GDM1 (cell line): ENCODE measurements around the gene DOK4.
"Not testable (repeated sequence)": the region's sequence is repeated elsewhere in the genome, so short reads cannot be mapped to it uniquely, and the experiment has no call there.

Experiments used
- DNase-seq: peaks from one replicate; lab custom pipeline; 2025; lab: John Stamatoyannopoulos, UW

Gene DOK4

DNA sequence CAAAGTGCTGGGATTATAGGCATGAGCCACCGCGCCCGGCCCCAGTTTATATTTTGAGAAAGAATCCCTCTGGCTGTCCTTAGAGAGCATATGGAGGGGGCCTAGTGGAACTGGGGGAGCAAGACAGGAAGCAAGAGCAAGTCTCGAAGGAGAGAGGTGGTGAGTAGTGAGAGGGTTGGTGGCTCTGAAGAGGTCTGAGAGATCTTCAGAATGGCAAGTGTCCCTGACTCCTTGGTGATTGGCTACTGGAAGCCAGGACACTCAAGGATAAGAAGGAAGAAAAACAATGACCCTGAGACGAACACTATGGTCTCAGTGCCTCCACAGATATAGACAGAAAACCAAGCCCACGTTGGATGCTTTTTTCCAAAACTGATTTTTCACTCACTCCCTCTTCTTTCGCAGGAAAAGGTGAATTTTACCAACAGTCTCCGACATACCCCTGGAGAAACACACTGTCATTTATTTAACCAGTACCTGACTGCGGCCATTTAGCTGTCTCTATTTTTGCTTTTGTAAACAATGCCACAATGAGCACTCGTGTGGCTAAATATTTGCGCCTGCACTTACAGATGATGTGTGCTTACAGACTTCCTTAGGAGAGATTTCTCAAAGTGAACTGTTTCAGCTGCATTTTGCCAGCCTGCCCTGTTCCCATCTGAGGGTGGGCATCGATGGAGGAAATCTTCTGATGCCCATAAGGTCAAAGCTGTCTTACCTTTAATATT, 15.9 kb upstream of the DOK4 start:
- no peak for DNase-seq

DNA sequence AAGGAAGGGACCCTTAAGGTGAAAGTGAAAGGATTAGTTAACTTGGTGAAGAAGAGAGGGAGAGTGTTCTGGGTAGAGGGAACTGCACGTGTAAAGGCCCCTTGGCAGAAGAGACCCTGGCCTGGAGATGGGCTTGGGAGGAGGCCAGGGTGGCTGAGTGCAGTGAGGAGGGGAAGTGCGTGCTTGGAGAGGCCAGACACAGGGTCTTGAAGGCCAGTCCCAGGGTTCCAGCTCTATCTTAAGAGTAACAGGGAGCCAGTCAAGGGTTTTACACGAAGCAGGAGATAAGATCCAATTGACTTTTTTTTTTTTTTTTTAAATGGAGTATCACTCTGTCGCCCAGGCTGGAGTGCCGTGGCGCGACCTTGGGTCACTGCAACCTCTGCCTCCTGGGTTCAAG, 15.2 kb upstream of the DOK4 start:
- DNase-seq: no peak

DNA sequence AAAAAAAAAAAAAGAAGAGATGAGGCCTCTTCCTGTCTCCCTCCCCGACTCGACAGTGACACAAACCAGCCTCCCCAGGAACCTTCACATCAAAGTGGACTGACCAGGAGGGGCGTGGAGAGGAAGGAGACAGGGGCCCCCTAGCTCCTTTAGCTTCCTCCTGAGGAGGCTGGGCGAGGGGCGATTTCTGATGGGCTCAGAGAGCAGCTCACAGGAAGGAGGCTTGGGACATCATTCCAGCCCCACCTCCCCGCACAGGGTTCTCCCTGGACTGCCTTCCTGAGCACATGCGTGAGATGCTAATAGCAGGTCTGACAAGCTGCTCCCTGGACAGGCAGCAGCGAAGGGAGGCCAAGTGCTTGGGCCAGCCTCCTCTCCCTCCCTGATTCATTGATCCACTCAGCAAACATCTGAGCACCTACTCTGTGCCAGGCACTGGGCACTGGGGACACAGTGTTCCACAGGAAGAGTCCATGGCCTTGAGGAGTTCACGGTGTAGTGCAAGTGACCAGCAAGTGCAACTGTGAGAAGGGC, 14.4 kb upstream of the DOK4 start:
- no peak for DNase-seq

DNA sequence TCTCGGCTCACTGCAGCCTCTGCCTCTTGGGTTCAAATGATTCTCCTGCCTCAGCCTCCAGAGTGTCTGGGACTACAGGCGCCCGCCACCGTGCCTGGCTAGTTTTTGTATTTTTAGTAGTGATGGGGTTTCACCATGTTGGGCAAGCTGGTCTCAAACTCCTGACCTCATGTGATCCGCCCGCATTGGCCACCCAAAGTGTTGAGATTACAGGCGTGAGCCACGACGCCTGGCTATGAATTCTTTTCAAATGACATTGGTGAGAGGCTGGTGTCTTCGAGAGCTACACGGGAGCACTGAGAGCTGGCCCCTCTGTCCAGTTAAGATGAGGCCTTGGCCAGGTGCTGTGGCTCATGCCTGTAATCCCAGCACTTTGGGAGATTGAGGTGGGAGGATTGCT, 13.6 kb upstream of the DOK4 start:
- not testable (repeated sequence) for DNase-seq

DNA sequence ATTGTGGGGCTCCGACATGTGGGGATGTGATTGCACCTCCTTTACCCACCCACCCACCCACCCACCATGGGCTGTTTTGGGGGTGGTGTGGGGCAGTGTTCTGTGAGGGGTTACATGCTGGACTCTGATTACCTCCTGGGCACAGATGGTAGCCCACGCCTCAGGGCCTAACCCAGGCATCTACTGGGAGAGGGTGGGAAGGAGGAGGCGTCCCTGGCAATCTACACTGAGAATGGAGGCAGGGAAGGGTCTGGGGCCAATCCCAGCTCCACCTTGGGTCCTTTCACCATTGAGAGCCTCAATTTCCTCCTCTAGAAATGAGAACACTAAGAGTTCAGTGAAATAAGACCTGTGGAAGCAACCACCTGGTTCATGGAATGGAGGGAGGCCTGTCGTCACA, 11.7 kb upstream of the DOK4 start:
- DNase-seq: no peak

DNA sequence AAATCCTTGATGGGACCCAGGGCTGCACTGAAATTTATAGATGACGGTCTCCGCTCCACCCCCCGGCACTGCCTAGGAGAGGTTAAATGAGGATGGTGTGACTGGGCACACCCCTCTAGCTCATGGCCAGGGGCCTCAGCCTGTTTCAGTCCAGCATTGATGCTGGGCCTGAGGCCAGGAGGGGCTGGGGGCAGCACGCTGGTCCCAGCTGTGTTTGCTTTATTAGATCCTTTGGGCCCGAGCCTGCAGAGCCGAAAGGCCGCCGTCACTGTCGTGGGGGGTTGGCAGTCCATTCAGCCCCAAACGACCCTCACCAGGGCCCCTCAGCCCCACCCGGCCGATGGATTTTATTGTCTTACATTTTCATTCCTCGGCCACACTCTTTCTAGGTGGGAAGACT, 10.8 kb upstream of the DOK4 start:
- DNase-seq: no peak

DNA sequence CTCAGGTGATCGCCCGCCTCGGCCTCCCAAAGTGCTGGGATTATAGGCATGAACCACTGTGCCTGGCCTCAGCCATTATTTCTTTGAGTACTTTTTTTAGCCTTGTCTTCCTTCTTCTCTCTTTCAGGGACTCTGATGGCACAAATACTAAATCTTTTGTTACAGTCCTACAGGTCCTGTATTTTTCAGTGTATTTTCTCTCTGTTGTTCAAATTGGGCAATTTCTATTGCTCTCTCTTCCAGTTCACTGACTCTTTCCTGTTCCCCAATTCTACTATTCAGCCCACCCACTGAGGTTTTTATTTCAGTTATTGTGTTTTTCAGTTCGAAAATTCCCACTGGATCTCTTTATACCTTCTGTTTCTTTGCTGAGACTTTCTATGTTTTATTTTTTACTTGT, 7.5 kb upstream of the DOK4 start:
- no peak for DNase-seq

DNA sequence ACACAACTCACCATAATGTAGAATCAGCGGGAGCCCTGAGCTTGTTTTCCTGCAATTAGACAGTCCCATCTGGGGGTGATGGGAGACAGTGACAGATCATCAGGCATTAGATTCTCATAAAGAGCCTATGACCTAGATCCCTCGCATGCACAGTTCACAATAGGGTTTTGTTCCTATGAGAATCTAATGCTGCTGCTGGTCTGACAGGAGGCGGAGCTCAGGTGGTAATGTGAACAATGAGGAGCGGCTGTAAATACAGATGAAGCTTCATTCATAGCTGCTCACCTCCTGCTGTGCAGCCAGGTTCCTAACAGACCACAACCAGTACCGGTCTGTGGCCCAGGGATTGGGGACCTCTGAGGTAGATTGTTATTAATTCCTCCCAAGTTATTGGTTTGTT, 2.9 kb upstream of the DOK4 start:
- no peak for DNase-seq

DNA sequence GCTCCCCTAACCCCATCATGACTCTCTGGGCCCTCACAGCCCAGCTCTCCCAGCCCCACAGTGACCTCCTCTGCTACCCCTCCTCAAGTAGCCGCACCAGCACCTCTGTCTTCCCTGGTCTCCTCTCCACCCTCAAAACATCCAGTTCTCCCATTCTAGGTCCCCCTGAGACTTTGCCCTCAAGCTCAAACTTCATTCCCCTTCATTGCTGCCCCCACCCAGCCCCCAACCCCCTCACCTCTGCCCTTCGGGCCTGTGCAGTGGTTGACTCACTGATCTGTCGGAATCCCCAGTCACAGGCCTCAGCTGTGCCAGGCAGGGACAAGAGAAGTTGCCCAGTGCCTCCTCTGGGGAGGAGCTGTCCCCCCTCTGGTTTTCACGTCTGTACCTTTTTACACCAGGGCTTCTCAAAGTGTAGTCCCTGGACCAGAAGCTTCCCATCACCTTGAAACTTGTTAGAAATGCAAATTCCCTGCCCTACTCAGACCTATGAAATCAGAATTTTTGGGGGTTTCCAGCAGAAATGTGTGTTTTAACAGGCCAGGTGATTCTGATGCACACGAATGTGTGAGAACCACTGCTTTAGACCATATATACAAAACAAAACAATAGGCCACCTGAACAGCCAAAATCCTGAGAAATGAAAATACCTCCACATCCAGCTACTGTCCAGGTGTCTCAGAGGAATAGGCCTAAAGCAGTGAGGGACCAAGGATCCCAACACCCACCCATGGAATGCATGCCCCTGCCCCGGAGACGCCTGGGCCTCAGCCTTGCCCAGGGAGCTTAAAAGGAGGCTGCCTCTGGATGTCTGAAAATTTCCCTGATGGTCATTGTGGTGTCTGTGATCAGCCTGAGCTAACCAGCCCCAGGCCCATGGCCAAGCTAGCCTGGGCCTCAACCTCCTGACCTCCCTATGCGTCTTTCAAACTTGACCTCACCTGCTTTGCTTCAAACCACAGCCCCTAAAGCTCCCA, 853 bp upstream of the DOK4 start:
- DNase-seq: no peak

DNA sequence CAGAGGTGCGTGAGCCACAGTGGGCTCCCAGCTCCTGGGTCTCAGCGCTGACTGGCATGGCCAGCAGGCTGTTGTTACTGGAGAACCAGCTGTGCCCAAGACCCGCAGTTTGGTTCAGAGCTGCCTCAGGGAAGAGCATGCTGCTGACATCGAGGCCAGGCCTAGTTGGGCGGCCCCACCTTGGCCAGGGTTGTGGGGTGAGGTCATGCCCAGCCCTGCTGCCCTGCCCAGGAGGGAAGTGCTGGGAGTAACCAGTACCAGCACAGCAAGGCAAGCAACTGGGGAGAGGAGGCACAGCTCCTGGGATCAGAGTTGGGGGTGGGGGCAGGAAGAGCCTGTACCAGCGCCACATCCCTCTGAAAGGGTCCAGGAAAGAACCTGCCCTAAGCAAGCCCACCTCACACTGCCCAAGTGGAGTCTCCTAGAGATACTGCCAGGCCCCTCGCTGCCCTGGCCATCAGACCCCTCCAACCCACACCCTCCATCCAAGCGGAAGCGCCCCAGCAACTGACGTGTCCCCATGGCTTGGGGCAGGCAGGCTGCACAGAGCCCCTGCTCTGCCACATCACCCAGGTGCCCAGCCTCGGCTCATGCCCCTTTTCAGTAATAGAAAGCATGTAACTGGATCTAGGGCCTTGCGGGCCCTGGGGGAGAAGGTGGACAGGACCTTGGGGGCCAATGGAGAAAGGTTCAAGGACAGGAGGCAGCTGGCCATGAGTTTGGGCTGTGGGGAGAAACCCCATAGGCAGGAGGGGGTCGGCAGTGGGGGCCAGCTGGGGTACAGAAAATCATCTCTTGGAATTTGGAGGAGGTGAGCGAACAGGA, 990 bp downstream of the DOK4 start:
- DNase-seq: no peak

DNA sequence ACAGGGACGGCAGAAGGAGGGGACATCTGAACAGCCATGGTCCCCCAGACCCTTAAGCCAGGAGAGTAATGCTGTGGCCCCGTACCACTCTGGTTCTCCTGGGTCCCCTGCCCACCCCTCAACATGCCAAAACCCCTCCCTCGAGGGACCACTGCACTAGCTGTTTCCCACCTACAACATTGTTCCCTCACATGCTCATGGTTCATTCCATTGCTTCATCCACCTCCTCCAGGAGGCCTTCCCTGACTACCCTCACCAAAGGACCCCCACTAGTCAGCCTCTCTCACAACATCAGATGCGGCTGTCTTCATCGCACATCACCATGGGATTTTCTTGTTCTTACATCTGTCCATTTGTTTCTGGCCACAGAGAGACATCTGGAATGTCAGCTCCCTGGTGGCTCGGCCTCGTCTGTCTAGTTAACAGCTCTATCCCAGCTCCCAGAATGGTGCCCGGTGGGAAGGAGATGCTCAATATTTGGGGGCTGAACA, 1.7 kb downstream of the DOK4 start:
- DNase-seq: no peak

DNA sequence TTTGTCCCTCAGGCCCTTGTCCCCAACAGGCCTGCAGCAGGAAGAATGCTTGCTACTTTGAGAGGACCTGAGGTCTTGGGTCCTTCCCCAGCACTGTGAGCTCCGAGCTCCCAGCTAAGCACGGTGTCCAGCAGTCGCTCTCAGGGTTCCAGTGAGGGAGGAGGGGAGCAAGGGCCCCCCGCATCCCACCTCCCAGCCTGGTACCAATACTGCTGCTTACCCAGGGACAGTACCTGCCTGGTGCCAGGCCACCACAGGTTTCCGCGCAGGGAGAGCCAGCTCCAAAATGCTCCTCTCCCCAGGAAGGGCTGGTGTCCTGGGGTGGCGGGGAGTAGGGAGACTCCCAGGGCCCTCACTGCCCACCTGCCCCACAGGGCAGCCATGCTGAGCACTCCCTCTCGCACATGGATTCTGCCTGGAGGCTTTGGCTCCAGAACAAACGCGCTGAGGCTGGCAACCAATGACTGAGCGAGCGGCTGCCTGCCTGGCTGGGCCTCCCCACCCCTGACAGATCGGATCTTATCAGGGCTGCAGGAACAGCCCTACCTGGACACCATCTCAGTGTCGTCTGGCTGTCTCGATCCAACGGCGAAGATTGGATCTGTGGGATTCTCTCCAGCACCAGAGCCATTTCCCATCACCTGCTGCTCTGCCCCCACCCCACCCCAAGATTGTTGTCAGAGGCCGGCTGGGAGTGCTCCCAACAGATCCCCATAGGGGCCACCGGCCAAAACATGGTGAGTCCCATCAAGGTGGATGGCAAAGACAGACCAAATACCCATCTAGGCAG, 2.4 kb downstream of the DOK4 start:
- no peak for DNase-seq

DNA sequence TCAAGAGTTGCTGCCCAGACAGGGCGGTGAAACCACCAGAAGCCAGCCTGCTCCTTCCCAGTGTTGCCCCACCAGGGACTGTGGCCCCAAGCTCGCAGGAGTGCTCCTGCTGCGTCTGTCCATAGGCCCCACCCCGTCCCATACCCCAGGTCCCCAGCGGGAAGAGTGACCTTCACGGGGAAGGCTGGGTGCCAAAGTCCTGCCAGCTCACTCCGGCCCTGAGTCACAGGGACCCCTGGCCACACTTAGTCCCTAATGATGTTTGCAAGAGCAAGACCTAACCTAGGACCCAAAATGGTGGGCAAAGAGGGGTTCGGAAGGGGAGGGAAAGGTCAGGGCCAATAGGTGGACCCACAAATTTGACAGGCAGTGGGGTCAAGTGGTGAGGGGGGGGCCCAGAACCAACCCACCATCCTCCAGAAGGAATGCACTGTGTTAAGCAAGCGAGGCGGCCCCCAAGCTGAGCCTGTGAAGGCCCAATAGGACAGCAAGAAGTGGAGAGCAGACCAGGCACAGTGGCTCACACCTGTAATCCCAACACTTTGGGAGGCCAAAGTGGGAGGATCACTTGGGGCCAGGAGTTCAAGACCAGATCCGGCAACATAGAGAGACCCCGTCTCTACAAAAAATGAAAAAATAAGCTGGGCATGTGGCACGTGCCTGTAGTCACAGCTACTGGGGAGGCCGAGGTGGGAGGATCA, 3.3 kb downstream of the DOK4 start:
- no peak for DNase-seq

DNA sequence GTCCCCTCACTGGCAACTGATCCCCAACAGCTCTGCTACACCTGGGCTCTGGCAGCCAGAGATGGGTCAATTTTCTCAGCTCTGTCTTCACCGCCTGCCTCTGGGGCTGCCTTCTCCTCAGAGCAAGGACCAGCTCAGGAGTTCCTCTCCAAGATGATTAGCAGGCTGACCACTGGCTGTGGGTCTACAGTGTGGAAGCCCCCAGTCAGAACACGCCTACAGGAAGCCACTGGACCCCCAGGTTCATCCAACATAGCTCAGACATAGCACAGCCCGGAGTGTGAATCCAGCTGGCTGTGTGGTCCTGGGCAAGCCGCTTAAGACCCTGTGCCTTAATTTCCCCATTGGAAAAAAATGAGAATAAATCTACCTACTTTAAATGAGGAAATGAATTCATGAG, 4.9 kb downstream of the DOK4 start:
- DNase-seq: no peak

DNA sequence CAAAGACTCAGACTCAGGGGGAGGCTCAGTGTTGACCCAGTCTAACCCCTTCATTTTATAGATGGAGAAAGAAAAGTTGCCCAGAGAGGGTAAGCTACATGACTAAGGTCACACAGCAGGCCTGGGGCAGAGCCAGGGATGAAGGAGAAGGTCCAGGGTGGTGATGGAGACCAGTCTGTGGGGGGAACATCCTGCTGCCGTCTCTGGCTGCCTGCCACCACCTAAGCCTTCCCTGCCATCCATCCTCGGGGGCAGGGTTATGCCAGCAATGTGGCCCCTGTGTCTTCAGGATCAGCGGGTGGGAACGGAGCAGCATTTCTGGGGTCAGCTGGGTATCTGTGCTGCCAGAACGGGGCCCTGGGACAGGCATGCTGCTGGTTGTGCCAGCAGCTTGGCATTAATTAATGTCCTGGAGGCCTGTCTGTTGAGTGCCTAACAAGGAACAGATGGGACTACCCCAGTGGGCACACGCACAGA, 5.5 kb downstream of the DOK4 start:
- no peak for DNase-seq

DNA sequence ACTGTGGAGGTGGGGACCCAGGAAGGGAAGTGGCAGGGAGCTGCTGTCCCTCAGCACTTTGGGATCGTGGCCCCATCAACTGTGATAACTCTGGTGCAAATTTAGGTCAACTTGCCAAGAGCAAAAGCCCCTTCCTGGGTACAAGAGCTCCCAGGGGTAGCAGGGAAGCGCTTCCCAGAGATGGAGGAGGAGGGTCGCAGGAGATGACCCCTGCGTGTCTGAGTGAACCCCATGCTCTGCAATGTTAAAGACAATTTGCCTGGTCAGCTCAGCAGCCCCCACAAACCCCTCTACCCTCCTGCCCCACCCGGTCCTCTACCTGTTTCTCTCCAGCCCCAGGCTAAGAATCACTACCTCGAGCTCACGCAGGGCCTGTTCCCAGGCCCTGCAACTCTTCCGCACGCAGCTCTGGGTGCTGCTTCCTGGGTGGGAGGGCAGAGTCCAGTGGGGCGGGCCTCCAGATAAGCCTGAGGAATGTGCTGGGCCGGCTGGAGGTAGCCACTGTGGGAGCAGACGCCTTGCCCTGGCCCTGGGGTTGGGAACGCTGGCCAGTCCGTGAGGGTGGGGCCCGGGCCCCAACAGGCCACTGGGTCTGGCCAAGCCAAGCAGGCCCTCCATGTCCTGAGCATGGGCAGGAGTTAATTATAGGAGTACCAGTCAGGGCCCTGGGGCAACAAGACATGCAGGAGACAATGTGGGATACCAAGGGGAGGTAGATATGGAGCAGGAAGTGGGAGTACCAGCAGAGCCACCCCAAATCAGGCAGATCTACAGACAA, 6.1 kb downstream of the DOK4 start:
- no peak for DNase-seq

DNA sequence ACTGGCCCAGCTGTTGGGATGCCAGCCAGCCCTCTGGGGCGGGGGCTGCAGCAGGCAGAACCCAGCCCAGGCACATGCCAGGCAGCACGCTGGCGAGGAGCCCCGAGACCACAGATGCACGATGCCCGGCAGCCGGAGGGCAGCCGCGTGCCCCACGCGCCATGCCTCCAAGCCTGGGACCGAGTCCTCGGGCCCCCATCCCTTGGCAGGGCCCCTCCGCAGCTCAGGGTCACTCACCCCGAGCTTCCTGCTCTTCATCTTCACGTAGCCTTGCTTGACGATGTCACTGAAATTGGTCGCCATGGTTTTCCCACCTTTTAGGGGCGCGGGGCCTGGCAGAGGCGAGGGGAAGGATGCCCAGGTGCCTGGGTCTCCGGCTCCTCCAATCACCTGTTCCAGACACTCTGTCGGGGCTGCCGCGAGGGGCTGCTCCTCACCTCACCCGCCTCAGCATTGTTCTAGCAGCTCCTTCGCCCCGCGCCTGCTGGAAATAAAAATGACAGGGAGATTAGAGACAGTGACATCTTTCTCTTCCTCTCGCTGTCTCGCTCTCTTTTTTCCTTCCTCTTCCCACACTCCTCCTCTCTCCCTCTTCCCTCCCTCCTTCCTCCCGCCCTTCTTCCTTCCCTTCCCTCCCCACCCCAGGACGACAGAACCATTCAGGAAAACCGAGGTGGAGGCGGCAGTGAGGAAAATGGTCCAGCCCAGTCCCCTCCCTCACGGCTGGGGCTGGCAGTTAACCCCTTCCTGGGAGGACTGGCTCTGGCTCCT, 6.9 kb downstream of the DOK4 start:
- DNase-seq: no peak

DNA sequence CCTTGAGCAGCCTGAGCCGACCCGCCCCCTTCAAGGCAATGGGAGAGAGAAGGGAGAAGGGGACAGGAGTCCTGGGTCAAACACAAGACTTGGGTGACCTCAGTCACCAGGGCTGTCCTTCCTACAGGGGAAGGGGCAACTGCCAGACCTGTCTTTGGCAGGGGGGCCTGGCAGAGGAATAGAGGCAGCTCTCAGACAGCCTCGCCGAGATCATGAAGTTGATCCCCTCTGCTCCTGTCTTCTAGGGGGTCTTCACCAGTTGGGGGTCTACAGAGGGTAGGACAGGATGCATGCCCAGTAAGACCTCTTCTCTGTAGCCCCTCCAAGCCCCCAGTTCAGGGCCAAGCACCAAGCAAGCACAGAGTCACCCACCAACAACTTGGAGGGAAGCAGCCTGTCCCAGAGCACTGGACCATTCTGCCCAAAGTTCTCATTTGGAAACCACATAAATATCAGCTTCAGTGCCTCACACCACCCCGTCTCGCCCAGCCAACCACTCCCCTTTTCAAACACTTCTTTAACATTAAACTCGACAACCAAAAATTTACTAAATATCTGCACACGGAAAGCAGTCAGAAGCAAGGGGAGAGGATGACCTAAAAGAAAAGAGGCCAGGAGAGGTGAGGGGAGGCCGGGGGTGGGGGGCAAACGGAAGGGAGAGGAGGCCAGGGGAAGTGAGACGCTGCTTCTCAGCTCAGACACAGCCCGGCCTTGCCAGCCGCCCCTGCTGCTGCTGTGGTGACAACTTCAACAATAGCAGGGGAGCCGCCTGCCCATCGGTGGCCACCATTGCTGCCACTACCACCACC, 7.7 kb downstream of the DOK4 start:
- no peak for DNase-seq
